Liver (tissue), 9 donors: ENCODE data around the gene PHF21B. TPM values are rescaled to one million over a fixed set of nuclear protein-coding genes. Genes with fewer than 3 reads are reported as not detected.

Experiments
- DNase-seq: peaks from one replicate; pipeline ENCODE4 v3.0.0-alpha.2; 2017; ENCODE audit warnings: low spot score
- H3K27ac ChIP-seq, 2 donors: one replicate each; pipeline ENCODE4 v1.7.0; 2013; ENCODE audit warnings: inconsistent platforms in 2 of 2, low read length in 2 of 2, control low read depth in 1 of 2, low read depth in 1 of 2, mild to moderate bottlenecking in 1 of 2
- H3K27me3 ChIP-seq, 4 donors: one replicate each; pipeline versions ENCODE4 v1.6.1 to v1.7.0; 2013; ENCODE audit warnings: low read length in 3 of 4, inconsistent platforms in 1 of 4, mild to moderate bottlenecking in 1 of 4, moderate library complexity in 1 of 4; ENCODE audit not compliant: control insufficient read depth in 4 of 4, insufficient read depth in 4 of 4
- H3K36me3 ChIP-seq, 4 donors: one replicate each; pipeline versions ENCODE4 v1.6.1 to v1.7.0; 2013; ENCODE audit warnings: low read length in 3 of 4, mild to moderate bottlenecking in 3 of 4, low read depth in 1 of 4, moderate library complexity in 1 of 4; ENCODE audit not compliant: control insufficient read depth in 4 of 4, insufficient read depth in 3 of 4
- H3K4me1 ChIP-seq, 4 donors: one replicate each; pipeline versions ENCODE4 v1.6.1 to v1.7.0; 2013; ENCODE audit warnings: low read length in 3 of 4, mild to moderate bottlenecking in 3 of 4, moderate library complexity in 1 of 4; ENCODE audit not compliant: control insufficient read depth in 4 of 4, insufficient read depth in 4 of 4
- H3K4me3 ChIP-seq, 3 donors: one replicate each; pipeline versions ENCODE4 v1.6.1 to v1.7.0; 2013; ENCODE audit warnings: low read length in 3 of 3, control low read depth in 1 of 3, low read depth in 1 of 3, mild to moderate bottlenecking in 1 of 3
- H3K9ac ChIP-seq, 2 donors: one replicate each; pipeline ENCODE4 v1.7.0; 2013; ENCODE audit warnings: low read length in 2 of 2, mild to moderate bottlenecking in 2 of 2, moderate library complexity in 2 of 2, control low read depth in 1 of 2, low read depth in 1 of 2
- H3K9me3 ChIP-seq, 4 donors: one replicate each; pipeline versions ENCODE4 v1.6.1 to v1.7.0; 2013; ENCODE audit warnings: low read length in 3 of 4; ENCODE audit not compliant: control insufficient read depth in 4 of 4
- EGR1 ChIP-seq, 2 donors: IDR thresholded peaks; 2 replicates each; pipeline ENCODE4 v1.6.1; 2016 to 2018; ENCODE audit warnings: antibody characterized with exemption in 2 of 2, low read depth in 2 of 2
- FOXA1 ChIP-seq: IDR thresholded peaks from 2 replicates; pipeline ENCODE4 v1.6.1; 2016; ENCODE audit warnings: antibody characterized with exemption
- GABPA ChIP-seq, 2 donors: IDR thresholded peaks in 1 of 2; conservative IDR thresholded peaks in 1 of 2; 2 replicates each; pipeline ENCODE4 v1.6.1; 2016; ENCODE audit warnings: antibody characterized with exemption in 2 of 2, mild to moderate bottlenecking in 1 of 2, moderate library complexity in 1 of 2
- HNF4A ChIP-seq, 2 donors: conservative IDR thresholded peaks; 2 replicates each; pipeline ENCODE4 v1.6.1; 2016; ENCODE audit warnings: antibody characterized with exemption in 2 of 2, mild to moderate bottlenecking in 2 of 2
- HNF4G ChIP-seq: IDR thresholded peaks from 2 replicates; pipeline ENCODE4 v1.6.1; 2016; ENCODE audit warnings: antibody characterized with exemption
- RAD21 ChIP-seq, 2 donors: IDR thresholded peaks; 2 replicates each; pipeline ENCODE4 v1.6.1; 2016; ENCODE audit warnings: antibody characterized with exemption in 2 of 2, mild to moderate bottlenecking in 2 of 2
- RXRA ChIP-seq, 2 donors: IDR thresholded peaks; 2 replicates each; pipeline ENCODE4 v1.6.1; 2017 to 2018; ENCODE audit warnings: antibody characterized with exemption in 2 of 2, mild to moderate bottlenecking in 1 of 2
- SP1 ChIP-seq: IDR thresholded peaks from 2 replicates; pipeline ENCODE4 v1.6.1; 2018; ENCODE audit warnings: antibody characterized with exemption, mild to moderate bottlenecking
- WGBS: extraction: QIAGEN DNeasy Blood & Tissue Kit; methylation state at CpG from one replicate; pipeline ENCODE4 v1.1.7; 2013; 5-methylcytosine and 5-hydroxymethylcytosine counted together
- polyA plus RNA-seq, 2 donors: library from polyadenylated mRNA; stranded (reverse) in 1 of 2; unstranded in 1 of 2; fragments of 200-250 nt in 1 of 2; fragments of >200 nt in 1 of 2; fragmentation: Nextera tagmentation in 1 of 2; extraction: Ambion mirVana in 1 of 2; gene quantifications; one replicate each; pipeline versions ENCODE4 v1.2.1 to v1.2.3, GENCODE V29; 2013 to 2015
- total RNA-seq, 2 donors: library from RNA; depleted of rRNA; stranded (reverse); fragments of >200 nt; gene quantifications; one replicate each; pipeline ENCODE4 v1.2.3, GENCODE V29; 2014
- TF ChIP-seq, protein P1 (sequence below): fragments of 150-350 bp; IDR thresholded peaks from 2 replicates; pipeline ENCODE4 v1.5.1; 2017; ENCODE audit warnings: improper control_type of control experiment, low read depth, low read length; ENCODE audit not compliant: missing input control
- TF ChIP-seq, protein P2 (sequence below): IDR thresholded peaks from 2 replicates; pipeline ENCODE4 v1.6.1; 2016; ENCODE audit warnings: antibody characterized with exemption
- TF ChIP-seq, protein P3 (sequence below): IDR thresholded peaks from 2 replicates; pipeline ENCODE4 v1.6.1; 2016; ENCODE audit warnings: antibody characterized with exemption
- TF ChIP-seq, protein P4 (sequence below): IDR thresholded peaks from 2 replicates; pipeline ENCODE4 v1.6.1; 2016; ENCODE audit warnings: antibody characterized with exemption
- donor health status: healthy.
- donor health status: healthy.
- donor health status: healthy.
- donor health status: healthy.
- donor health status: healthy.

Gene PHF21B
- total and polyA plus RNA-seq, 4 donors: not detected

DNA sequence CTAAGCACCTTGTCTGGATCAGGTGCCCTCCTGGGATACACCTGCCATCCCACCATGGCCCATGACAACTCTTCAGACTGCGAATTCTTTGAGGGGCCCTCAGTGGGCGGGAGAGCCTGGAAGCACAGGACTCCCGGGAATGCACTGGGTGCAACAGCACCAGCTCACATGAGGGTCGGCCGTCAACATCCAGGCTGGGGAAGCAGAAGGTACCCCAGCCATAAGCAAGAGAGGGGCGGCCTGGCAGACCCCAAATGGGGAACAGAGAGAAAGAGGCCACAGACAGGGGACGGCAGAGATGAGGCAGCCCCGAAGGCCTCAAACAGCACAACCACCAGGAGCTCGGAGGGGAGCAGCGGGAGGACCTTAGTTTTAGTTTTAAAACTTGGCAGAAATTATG, 94.4 kb downstream of the PHF21B start:
- TF ChIP-seq RXRA (IDR thresholded peaks at IDR 0.05) (no peak), HNF4A (conservative IDR thresholded peaks at IDR 0.05) (no peak), FOXA1 (no peak), GABPA (IDR thresholded peaks at IDR 0.05 in 1 of 2, conservative IDR thresholded peaks at IDR 0.05 in 1 of 2) (no peak), HNF4G (no peak), EGR1 (IDR thresholded peaks at IDR 0.05; ENCODE audit: low read depth in 2 of 2) (no peak)
- TF ChIP-seq, protein P1, sequence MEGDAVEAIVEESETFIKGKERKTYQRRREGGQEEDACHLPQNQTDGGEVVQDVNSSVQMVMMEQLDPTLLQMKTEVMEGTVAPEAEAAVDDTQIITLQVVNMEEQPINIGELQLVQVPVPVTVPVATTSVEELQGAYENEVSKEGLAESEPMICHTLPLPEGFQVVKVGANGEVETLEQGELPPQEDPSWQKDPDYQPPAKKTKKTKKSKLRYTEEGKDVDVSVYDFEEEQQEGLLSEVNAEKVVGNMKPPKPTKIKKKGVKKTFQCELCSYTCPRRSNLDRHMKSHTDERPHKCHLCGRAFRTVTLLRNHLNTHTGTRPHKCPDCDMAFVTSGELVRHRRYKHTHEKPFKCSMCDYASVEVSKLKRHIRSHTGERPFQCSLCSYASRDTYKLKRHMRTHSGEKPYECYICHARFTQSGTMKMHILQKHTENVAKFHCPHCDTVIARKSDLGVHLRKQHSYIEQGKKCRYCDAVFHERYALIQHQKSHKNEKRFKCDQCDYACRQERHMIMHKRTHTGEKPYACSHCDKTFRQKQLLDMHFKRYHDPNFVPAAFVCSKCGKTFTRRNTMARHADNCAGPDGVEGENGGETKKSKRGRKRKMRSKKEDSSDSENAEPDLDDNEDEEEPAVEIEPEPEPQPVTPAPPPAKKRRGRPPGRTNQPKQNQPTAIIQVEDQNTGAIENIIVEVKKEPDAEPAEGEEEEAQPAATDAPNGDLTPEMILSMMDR: no peak
- TF ChIP-seq, protein P2, sequence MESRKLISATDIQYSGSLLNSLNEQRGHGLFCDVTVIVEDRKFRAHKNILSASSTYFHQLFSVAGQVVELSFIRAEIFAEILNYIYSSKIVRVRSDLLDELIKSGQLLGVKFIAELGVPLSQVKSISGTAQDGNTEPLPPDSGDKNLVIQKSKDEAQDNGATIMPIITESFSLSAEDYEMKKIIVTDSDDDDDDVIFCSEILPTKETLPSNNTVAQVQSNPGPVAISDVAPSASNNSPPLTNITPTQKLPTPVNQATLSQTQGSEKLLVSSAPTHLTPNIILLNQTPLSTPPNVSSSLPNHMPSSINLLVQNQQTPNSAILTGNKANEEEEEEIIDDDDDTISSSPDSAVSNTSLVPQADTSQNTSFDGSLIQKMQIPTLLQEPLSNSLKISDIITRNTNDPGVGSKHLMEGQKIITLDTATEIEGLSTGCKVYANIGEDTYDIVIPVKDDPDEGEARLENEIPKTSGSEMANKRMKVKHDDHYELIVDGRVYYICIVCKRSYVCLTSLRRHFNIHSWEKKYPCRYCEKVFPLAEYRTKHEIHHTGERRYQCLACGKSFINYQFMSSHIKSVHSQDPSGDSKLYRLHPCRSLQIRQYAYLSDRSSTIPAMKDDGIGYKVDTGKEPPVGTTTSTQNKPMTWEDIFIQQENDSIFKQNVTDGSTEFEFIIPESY: no peak
- H3K27me3 ChIP-seq: peaks cover 0 to 2% (median 0%) of the 10 kb centered on the region in 4 donors
- DNase-seq: no peak
- no peaks in the 10 kb centered on the region for H3K9me3 ChIP-seq
- H3K9ac ChIP-seq: no peak overlapping the region
- no peak overlapping the region for H3K27ac ChIP-seq
- 84% methylated on average over 10 of the region's 10 CpGs for WGBS
- H3K4me3 ChIP-seq: no peak overlapping the region
- H3K36me3 ChIP-seq: no peaks in the 10 kb centered on the region
- H3K4me1 ChIP-seq: no peaks in the 10 kb centered on the region

DNA sequence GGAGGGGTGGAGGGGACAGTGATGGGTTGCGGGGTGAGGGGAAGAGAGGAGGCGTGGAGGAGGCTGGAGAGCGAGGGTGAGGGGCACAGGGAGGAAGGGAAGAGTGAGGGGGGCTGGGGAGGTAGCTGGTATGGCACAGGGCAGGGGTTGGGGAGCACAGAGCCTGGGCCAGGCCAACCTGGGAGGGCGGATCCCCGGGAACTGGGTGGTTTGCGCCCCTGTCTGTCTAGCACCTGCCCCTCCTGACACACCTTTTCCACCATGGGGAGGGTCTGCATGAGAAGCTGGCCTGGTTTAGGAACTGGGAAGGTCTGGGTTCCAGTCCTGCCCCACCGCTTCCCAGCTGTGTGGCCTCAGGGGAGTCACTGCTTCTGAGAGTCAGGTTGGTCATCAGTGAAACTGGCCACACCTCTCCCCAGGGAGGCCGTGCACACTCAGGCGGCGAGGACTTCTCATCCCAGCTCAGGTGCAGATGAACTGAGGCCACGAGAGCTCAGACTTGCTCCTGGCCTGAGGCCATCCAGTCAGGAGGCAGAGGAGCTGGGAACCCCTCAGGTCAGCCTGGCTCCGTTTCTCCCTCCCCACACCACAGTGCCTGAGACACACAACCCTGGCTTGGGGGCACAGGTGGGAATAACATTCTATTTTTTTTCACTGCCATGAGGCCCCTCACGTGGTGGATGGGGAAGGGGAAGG, 95.6 kb downstream of the PHF21B start:
- H3K36me3 ChIP-seq: no peaks in the 10 kb centered on the region
- no peak overlapping the region for H3K27ac ChIP-seq
- TF ChIP-seq HNF4A (conservative IDR thresholded peaks at IDR 0.05): no peak
- TF ChIP-seq, protein P3, sequence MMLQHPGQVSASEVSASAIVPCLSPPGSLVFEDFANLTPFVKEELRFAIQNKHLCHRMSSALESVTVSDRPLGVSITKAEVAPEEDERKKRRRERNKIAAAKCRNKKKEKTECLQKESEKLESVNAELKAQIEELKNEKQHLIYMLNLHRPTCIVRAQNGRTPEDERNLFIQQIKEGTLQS: no peak
- no peak for TF ChIP-seq EGR1 (IDR thresholded peaks at IDR 0.05; ENCODE audit: low read depth in 2 of 2)
- TF ChIP-seq SP1: no peak
- TF ChIP-seq FOXA1: no peak
- no peak for TF ChIP-seq RXRA (IDR thresholded peaks at IDR 0.05)
- no peak for TF ChIP-seq RAD21 (IDR thresholded peaks at IDR 0.05)
- DNase-seq: no peak
- H3K4me3 ChIP-seq: no peak overlapping the region
- no peak overlapping the region for H3K9ac ChIP-seq
- 83% methylated on average over 13 of the region's 13 CpGs for WGBS
- peaks cover 0 to 2% (median 0%) of the 10 kb centered on the region in 4 donors for H3K27me3 ChIP-seq
- no peaks in the 10 kb centered on the region for H3K4me1 ChIP-seq
- no peaks in the 10 kb centered on the region for H3K9me3 ChIP-seq

DNA sequence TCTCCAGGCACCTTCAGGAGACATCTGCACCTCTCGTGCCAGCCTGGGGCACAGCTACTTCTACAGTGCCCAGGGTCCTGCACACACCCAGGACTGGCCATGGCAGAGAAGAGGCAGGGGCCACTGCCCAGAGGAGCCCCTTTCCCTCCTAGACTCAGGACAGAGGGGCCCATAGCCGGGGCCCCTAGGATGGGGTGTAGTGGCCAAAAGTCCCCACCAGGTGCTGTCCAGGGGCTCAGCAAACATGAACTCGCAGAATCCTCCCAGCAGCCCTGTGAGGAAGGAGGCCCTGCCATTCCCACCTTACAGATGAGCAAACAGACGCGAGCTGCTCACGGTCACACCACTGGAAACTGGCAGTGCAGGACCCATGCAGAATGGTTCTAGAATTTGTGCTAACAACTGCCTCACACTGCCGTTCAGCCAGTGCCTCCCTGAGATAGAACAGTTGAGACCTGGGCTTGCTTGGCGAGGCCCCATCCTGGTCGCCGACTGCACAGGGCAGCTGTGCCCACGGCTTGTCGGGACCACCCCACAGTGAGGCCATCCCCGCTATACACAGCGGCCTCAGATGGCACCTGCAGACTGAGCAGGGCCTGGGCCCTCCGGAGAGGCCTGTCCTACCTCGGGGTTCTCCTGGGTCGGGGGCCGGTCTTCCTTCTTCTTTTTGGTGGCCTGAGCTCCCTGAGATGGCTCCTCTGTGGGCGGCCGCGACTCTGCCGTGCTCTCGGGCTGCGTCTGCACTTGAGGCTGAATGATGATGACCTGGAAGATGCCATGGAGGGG, 96.4 kb downstream of the PHF21B start:
- no peaks in the 10 kb centered on the region for H3K9me3 ChIP-seq
- H3K4me1 ChIP-seq: no peaks in the 10 kb centered on the region
- 88% methylated on average over 24 of the region's 24 CpGs for WGBS
- H3K36me3 ChIP-seq: no peaks in the 10 kb centered on the region
- H3K27ac ChIP-seq: no peak overlapping the region
- DNase-seq: no peak
- H3K4me3 ChIP-seq: no peak overlapping the region
- H3K9ac ChIP-seq: no peak overlapping the region
- peaks cover 0 to 2% (median 0%) of the 10 kb centered on the region in 4 donors for H3K27me3 ChIP-seq
- TF ChIP-seq, protein P1: no peak
- TF ChIP-seq, protein P2: no peak
- TF ChIP-seq RXRA (IDR thresholded peaks at IDR 0.05) (no peak), EGR1 (IDR thresholded peaks at IDR 0.05; ENCODE audit: low read depth in 2 of 2) (no peak), GABPA (IDR thresholded peaks at IDR 0.05 in 1 of 2, conservative IDR thresholded peaks at IDR 0.05 in 1 of 2) (no peak), HNF4G (no peak), SP1 (no peak)
- TF ChIP-seq, protein P4, sequence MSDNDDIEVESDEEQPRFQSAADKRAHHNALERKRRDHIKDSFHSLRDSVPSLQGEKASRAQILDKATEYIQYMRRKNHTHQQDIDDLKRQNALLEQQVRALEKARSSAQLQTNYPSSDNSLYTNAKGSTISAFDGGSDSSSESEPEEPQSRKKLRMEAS: no peak
